Measurements from ENCODE around the gene ELP2.
A peak's percentile ranks its signal among the peaks of the same experiment; 100 is the strongest.
"Not testable (repeated sequence)": the region's sequence is repeated elsewhere in the genome, so short reads cannot be mapped to it uniquely, and the experiment has no call there.

ELP2 gene

GRCh38 chr18:36129300-36130038, at the start of gene ELP2, which contains the start of gene SLC39A6:
Gene ELP2 (plus strand): TSS chr18:36129899. CDS start chr18:36129934, 35 bp downstream.
Gene SLC39A6 (minus strand): TSS chr18:36129340. CDS start chr18:36127007, 2,333 bp downstream.
- Mint-ChIP-seq H3K27me3 (no peaks in the 10 kb centered on the region), H3K9me3 (no peaks in the 10 kb centered on the region), H3K36me3 (ENCODE audit: low read depth) (peaks cover 47% of the 10 kb centered on the region), H3K27ac (peak within 1 kb of the TSS; percentile 91), H3K4me3 (peak within 1 kb of the TSS; percentile 95), H3K4me1 (ENCODE audit: low read depth) (peaks cover 71% of the 10 kb centered on the region)

GRCh38 chr18:36081118-36081517, 48.6 kb upstream of the ELP2 start:
- not testable (repeated sequence) for H3K36me3 Mint-ChIP-seq (ENCODE audit: low read depth); H3K4me3 Mint-ChIP-seq; H3K9me3 Mint-ChIP-seq; H3K27me3 Mint-ChIP-seq; H3K27ac Mint-ChIP-seq
- H3K4me1 Mint-ChIP-seq (ENCODE audit: low read depth) = peaks cover 12% of the 10 kb centered on the region

GRCh38 chr18:36083729-36084128, 46.0 kb upstream of the ELP2 start:
- Mint-ChIP-seq H3K27me3 (peaks cover 5% of the 10 kb centered on the region), H3K9me3 (no peaks in the 10 kb centered on the region), H3K4me1 (ENCODE audit: low read depth) (peaks cover 12% of the 10 kb centered on the region), H3K4me3 (no peak overlapping the region), H3K36me3 (ENCODE audit: low read depth) (no peaks in the 10 kb centered on the region), H3K27ac (no peak overlapping the region)

- Mint-ChIP-seq H3K27ac (no peak overlapping the region), H3K4me1 (ENCODE audit: low read depth) (peaks cover 12% of the 10 kb centered on the region), H3K9me3 (no peaks in the 10 kb centered on the region), H3K27me3 (peaks cover 5% of the 10 kb centered on the region), H3K4me3 (no peak overlapping the region), H3K36me3 (ENCODE audit: low read depth) (no peaks in the 10 kb centered on the region)
Observed at GRCh38 chr18:36085195-36085594, 44.5 kb upstream of the ELP2 start.

GRCh38 chr18:36086186-36086585, 43.5 kb upstream of the ELP2 start:
- Mint-ChIP-seq H3K27me3 (peaks cover 5% of the 10 kb centered on the region), H3K36me3 (ENCODE audit: low read depth) (no peaks in the 10 kb centered on the region), H3K27ac (no peak overlapping the region), H3K4me1 (ENCODE audit: low read depth) (peaks cover 12% of the 10 kb centered on the region), H3K9me3 (no peaks in the 10 kb centered on the region), H3K4me3 (no peak overlapping the region)

GRCh38 chr18:36088256-36088655, 41.4 kb upstream of the ELP2 start:
- Mint-ChIP-seq H3K9me3 (no peaks in the 10 kb centered on the region), H3K27ac (no peak overlapping the region), H3K27me3 (no peaks in the 10 kb centered on the region), H3K36me3 (ENCODE audit: low read depth) (no peaks in the 10 kb centered on the region), H3K4me1 (ENCODE audit: low read depth) (peaks cover 7% of the 10 kb centered on the region), H3K4me3 (no peak overlapping the region)

GRCh38 chr18:36089001-36089400, 40.7 kb upstream of the ELP2 start:
- H3K4me3 Mint-ChIP-seq = no peak overlapping the region
- no peaks in the 10 kb centered on the region for H3K9me3 Mint-ChIP-seq
- no peaks in the 10 kb centered on the region for H3K36me3 Mint-ChIP-seq (ENCODE audit: low read depth)
- no peak overlapping the region for H3K27ac Mint-ChIP-seq
- H3K27me3 Mint-ChIP-seq = no peaks in the 10 kb centered on the region
- H3K4me1 Mint-ChIP-seq (ENCODE audit: low read depth) = peaks cover 1% of the 10 kb centered on the region

GRCh38 chr18:36092116-36092515, 37.6 kb upstream of the ELP2 start:
- not testable (repeated sequence) for H3K27me3 Mint-ChIP-seq; H3K4me3 Mint-ChIP-seq; H3K9me3 Mint-ChIP-seq; H3K27ac Mint-ChIP-seq; H3K4me1 Mint-ChIP-seq (ENCODE audit: low read depth); H3K36me3 Mint-ChIP-seq (ENCODE audit: low read depth)

- no peaks in the 10 kb centered on the region for H3K36me3 Mint-ChIP-seq (ENCODE audit: low read depth)
- no peak overlapping the region for H3K27ac Mint-ChIP-seq
- H3K27me3 Mint-ChIP-seq = peaks cover 8% of the 10 kb centered on the region
- H3K4me1 Mint-ChIP-seq (ENCODE audit: low read depth) = no peaks in the 10 kb centered on the region
- no peak overlapping the region for H3K4me3 Mint-ChIP-seq
- H3K9me3 Mint-ChIP-seq = no peaks in the 10 kb centered on the region
Observed at GRCh38 chr18:36094431-36094830, 35.3 kb upstream of the ELP2 start.

- Mint-ChIP-seq H3K9me3 (no peaks in the 10 kb centered on the region), H3K4me1 (ENCODE audit: low read depth) (no peaks in the 10 kb centered on the region), H3K36me3 (ENCODE audit: low read depth) (no peaks in the 10 kb centered on the region), H3K4me3 (no peak overlapping the region), H3K27ac (no peak overlapping the region), H3K27me3 (peaks cover 8% of the 10 kb centered on the region)
Observed at GRCh38 chr18:36095936-36096519, 33.7 kb upstream of the ELP2 start.

GRCh38 chr18:36096955-36097354, 32.7 kb upstream of the ELP2 start:
- H3K4me1 Mint-ChIP-seq (ENCODE audit: low read depth) = no peaks in the 10 kb centered on the region
- H3K36me3 Mint-ChIP-seq (ENCODE audit: low read depth) = no peaks in the 10 kb centered on the region
- no peak overlapping the region for H3K4me3 Mint-ChIP-seq
- no peaks in the 10 kb centered on the region for H3K9me3 Mint-ChIP-seq
- peaks cover 8% of the 10 kb centered on the region for H3K27me3 Mint-ChIP-seq
- no peak overlapping the region for H3K27ac Mint-ChIP-seq

- Mint-ChIP-seq H3K9me3 (no peaks in the 10 kb centered on the region), H3K27ac (no peak overlapping the region), H3K4me1 (ENCODE audit: low read depth) (no peaks in the 10 kb centered on the region), H3K4me3 (no peak overlapping the region), H3K36me3 (ENCODE audit: low read depth) (no peaks in the 10 kb centered on the region), H3K27me3 (peaks cover 8% of the 10 kb centered on the region)
Observed at GRCh38 chr18:36099311-36099710, 30.4 kb upstream of the ELP2 start.

- Mint-ChIP-seq H3K27ac (no peak overlapping the region), H3K4me1 (ENCODE audit: low read depth) (no peaks in the 10 kb centered on the region), H3K4me3 (no peak overlapping the region), H3K9me3 (no peaks in the 10 kb centered on the region), H3K36me3 (ENCODE audit: low read depth) (peaks cover 3% of the 10 kb centered on the region), H3K27me3 (no peaks in the 10 kb centered on the region)
Observed at GRCh38 chr18:36101943-36102342, 27.8 kb upstream of the ELP2 start.

- no peaks in the 10 kb centered on the region for H3K9me3 Mint-ChIP-seq
- H3K4me1 Mint-ChIP-seq (ENCODE audit: low read depth) = no peaks in the 10 kb centered on the region
- no peaks in the 10 kb centered on the region for H3K27me3 Mint-ChIP-seq
- no peak overlapping the region for H3K27ac Mint-ChIP-seq
- H3K4me3 Mint-ChIP-seq = no peak overlapping the region
- H3K36me3 Mint-ChIP-seq (ENCODE audit: low read depth) = peaks cover 11% of the 10 kb centered on the region
Observed at GRCh38 chr18:36104749-36105148, 24.9 kb upstream of the ELP2 start.

- Mint-ChIP-seq H3K36me3 (ENCODE audit: low read depth) (peaks cover 29% of the 10 kb centered on the region), H3K27me3 (no peaks in the 10 kb centered on the region), H3K27ac (no peak overlapping the region), H3K9me3 (no peaks in the 10 kb centered on the region), H3K4me3 (no peak overlapping the region), H3K4me1 (ENCODE audit: low read depth) (no peaks in the 10 kb centered on the region)
Observed at GRCh38 chr18:36107477-36107876, 22.2 kb upstream of the ELP2 start.

- Mint-ChIP-seq H3K4me3 (no peak overlapping the region), H3K27ac (no peak overlapping the region), H3K4me1 (ENCODE audit: low read depth) (no peaks in the 10 kb centered on the region), H3K9me3 (no peaks in the 10 kb centered on the region), H3K36me3 (ENCODE audit: low read depth) (peaks cover 34% of the 10 kb centered on the region), H3K27me3 (no peaks in the 10 kb centered on the region)
Observed at GRCh38 chr18:36108196-36108595, 21.5 kb upstream of the ELP2 start.
